Cardiac septum (tissue), 1 donor: ENCODE measurements around the gene STUB1. TPM values are rescaled to one million over a fixed set of nuclear protein-coding genes. Genes with fewer than 3 reads are reported as not detected.

Experiments
- DNase-seq: peaks from one replicate; pipeline ENCODE4 v3.0.0-alpha.2; 2020; ENCODE audit warnings: low spot score
- intact Hi-C: fragments of 100-400 bp; cut with DNase I; formaldehyde crosslinking; loops from one replicate; pipeline ENCODE4 v1.14.0; 2022
- total RNA-seq: library from RNA; stranded (reverse); fragmentation: NEBNext Ultra II Directional; extraction: Animal tissue kit (Norgen Biotek cat#: 25700); gene quantifications from one replicate; pipeline ENCODE4 v1.2.1, GENCODE V29; 2021
- donor health status: DM: no; HTN: no; CAD: no.

The STUB1 gene
- total RNA-seq, 1 donor from 2014 or later, result 110 TPM

- intact Hi-C loops, result no loop called here
- DNase-seq, result no peak
Measured at GRCh38 chr16:728131-728889, 48.1 kb downstream of the STUB1 start.

GRCh38 chr16:728890-729744 is 48.9 kb downstream of the STUB1 start:
- intact Hi-C loops, result no loop called here

GRCh38 chr16:729768-730665 is 49.8 kb downstream of the STUB1 start:
- intact Hi-C loops, result no loop called here
- no peak for DNase-seq

More at GRCh38 chr16:728890-729744, 48.9 kb downstream of the STUB1 start:
- DNase-seq, result no peak

GRCh38 chr16:730666-731509 is 50.7 kb downstream of the STUB1 start:
- intact Hi-C loops, result no loop called here

GRCh38 chr16:732332-732731 is 52.1 kb downstream of the STUB1 start:
- DNase-seq, result no peak
- intact Hi-C loops, result no loop called here

More at GRCh38 chr16:730666-731509, 50.7 kb downstream of the STUB1 start:
- DNase-seq, result no peak

Other genes with a start within 250 kb of the STUB1 start
- gene CAPN15, start 152.7 kb upstream of the STUB1 start, total RNA-seq, result 18.5 TPM
- gene PRR35, start 120.0 kb upstream of the STUB1 start, total RNA-seq, result not detected
- gene NHLRC4, start 113.4 kb upstream of the STUB1 start, total RNA-seq, result 0.30 TPM
- gene PIGQ, start 110.4 kb upstream of the STUB1 start, total RNA-seq, result 25.5 TPM
- 19.4 TPM for gene RAB40C, start 90.3 kb upstream of the STUB1 start, total RNA-seq
- gene WFIKKN1, start 49.4 kb upstream of the STUB1 start, total RNA-seq, result 0.40 TPM
- gene METTL26, start 44.1 kb upstream of the STUB1 start, total RNA-seq, result 47.7 TPM
- gene MCRIP2, start 38.6 kb upstream of the STUB1 start, total RNA-seq, result 90.3 TPM
- gene WDR90, start 31.0 kb upstream of the STUB1 start, total RNA-seq, result 13.9 TPM
- 102 TPM for gene RHOT2, start 12.3 kb upstream of the STUB1 start, total RNA-seq
- 1.8 TPM for gene RHBDL1, start 4.7 kb upstream of the STUB1 start, total RNA-seq
- 50.5 TPM for gene JMJD8, start 3.9 kb downstream of the STUB1 start, total RNA-seq
- gene WDR24, start 10.0 kb downstream of the STUB1 start, total RNA-seq, result 9.1 TPM
- gene FBXL16, start 25.4 kb downstream of the STUB1 start, total RNA-seq, result 1.5 TPM
- 73.3 TPM for gene METRN, start 34.7 kb downstream of the STUB1 start, total RNA-seq
- gene ANTKMT, start 40.7 kb downstream of the STUB1 start, total RNA-seq, result 36.6 TPM
- gene CCDC78, start 46.0 kb downstream of the STUB1 start, total RNA-seq, result 0.16 TPM
- gene HAGHL, start 46.7 kb downstream of the STUB1 start, total RNA-seq, result 10.9 TPM
- gene CIAO3, start 60.6 kb downstream of the STUB1 start, total RNA-seq, result 21.7 TPM
- gene MSLN, start 80.3 kb downstream of the STUB1 start, total RNA-seq, result not detected
- gene RPUSD1, start 108.0 kb downstream of the STUB1 start, total RNA-seq, result 7.9 TPM
- gene CHTF18, start 108.2 kb downstream of the STUB1 start, total RNA-seq, result 7.1 TPM
- gene GNG13, start 120.3 kb downstream of the STUB1 start, total RNA-seq, result not detected